ENCODE measurements around the gene MGMT.

The MGMT gene

GRCh38 chr10:129784291-129784690 lies 317.2 kb downstream of the MGMT start:
- DNase-seq = no peak

GRCh38 chr10:129784891-129785290 lies 317.9 kb downstream of the MGMT start:
- no peak for DNase-seq

- DNase-seq = no peak
These were observed 318.5 kb downstream of the MGMT start for GRCh38 chr10:129785536-129785981.

GRCh38 chr10:129786216-129786615 lies 319.2 kb downstream of the MGMT start:
- DNase-seq = no peak

GRCh38 chr10:129787557-129787956 lies 320.5 kb downstream of the MGMT start:
- DNase-seq = no peak

- DNase-seq = no peak
These were observed 321.2 kb downstream of the MGMT start for GRCh38 chr10:129788215-129788614.

- DNase-seq = no peak
These were observed 323.8 kb downstream of the MGMT start for GRCh38 chr10:129790715-129791446.

GRCh38 chr10:129792141-129792540 lies 325.1 kb downstream of the MGMT start:
- DNase-seq = no peak

GRCh38 chr10:129792864-129793263 lies 325.8 kb downstream of the MGMT start:
- no peak for DNase-seq

GRCh38 chr10:129793479-129793878 lies 326.4 kb downstream of the MGMT start:
- no peak for DNase-seq

GRCh38 chr10:129793996-129794395 lies 327.0 kb downstream of the MGMT start:
- DNase-seq = no peak

GRCh38 chr10:129796710-129797420 lies 329.8 kb downstream of the MGMT start:
- DNase-seq = no peak

- no peak for DNase-seq
These were observed 332.9 kb downstream of the MGMT start for GRCh38 chr10:129799942-129800341.

- no peak for DNase-seq
These were observed 333.8 kb downstream of the MGMT start for GRCh38 chr10:129800796-129801340.

- no peak for DNase-seq
These were observed 340.2 kb downstream of the MGMT start for GRCh38 chr10:129807211-129807610.

GRCh38 chr10:129808092-129808983 lies 341.3 kb downstream of the MGMT start:
- no peak for DNase-seq

- DNase-seq = no peak
These were observed 342.4 kb downstream of the MGMT start for GRCh38 chr10:129809431-129809830.

- no peak for DNase-seq
These were observed 342.8 kb downstream of the MGMT start for GRCh38 chr10:129809841-129810240.

GRCh38 chr10:129811208-129811607 lies 344.2 kb downstream of the MGMT start:
- no peak for DNase-seq

GRCh38 chr10:129812398-129812797 lies 345.4 kb downstream of the MGMT start:
- no peak for DNase-seq

- no peak for DNase-seq
These were observed 347.9 kb downstream of the MGMT start for GRCh38 chr10:129814681-129815646.
